ENCODE results near the gene PRRC2A.

Gene PRRC2A

GRCh38 chr6:31660381-31661261 lies 40.1 kb downstream of the PRRC2A start, which contains the start of gene C6orf47:
Gene C6orf47 (minus strand): TSS chr6:31660778. CDS start chr6:31659947, 831 bp downstream.
- peak within 1 kb of the TSS; percentile 54; the same call in 1 of the 2 replicates for H3K27ac ChIP-seq (ENCODE audit: low read length)
- peak within 1 kb of the TSS; percentile 87 for H3K4me3 ChIP-seq (ENCODE audit: low read length)
- peak within 1 kb of the TSS; percentile 94 for H3K4me2 ChIP-seq (ENCODE audit: low read depth, low read length)
- H3K9me2 ChIP-seq (replicated peaks; ENCODE audit: insufficient read depth, low read length), result no peaks in the 10 kb centered on the region
- peak within 1 kb of the TSS; percentile 78 for H3K9ac ChIP-seq (ENCODE audit: low read length)
- peaks cover 36% of the 10 kb centered on the region for H3K4me1 ChIP-seq (ENCODE audit: low read length)
- H3K36me3 ChIP-seq (replicated peaks; ENCODE audit: insufficient read depth, low read length), result no peaks in the 10 kb centered on the region
- H3F3A ChIP-seq (ENCODE audit: insufficient read depth, low read length), result peaks cover 19% of the 10 kb centered on the region
- peak within 1 kb of the TSS; percentile 18 for H2AFZ ChIP-seq (ENCODE audit: low read length)
- H3K79me2 ChIP-seq (ENCODE audit: low read length), result peaks cover 58% of the 10 kb centered on the region
- peak; percentile 80 for DNase-seq
- no peaks in the 10 kb centered on the region for H3K27me3 ChIP-seq (replicated peaks; ENCODE audit: insufficient read depth, low read length)
- TF ChIP-seq EZH2 (optimal IDR thresholded peaks at IDR 0.05; ENCODE audit: low read depth, low read length) (no peak), EZH2phosphoT487 (IDR thresholded peaks at IDR 0.05; ENCODE audit: low read length) (no peak), CTCF (IDR thresholded peaks at IDR 0.05; ENCODE audit: low read length) (no peak)
- no peaks in the 10 kb centered on the region for H3K9me3 ChIP-seq (replicated peaks; ENCODE audit: insufficient read depth, low read length)
- H4K20me1 ChIP-seq (ENCODE audit: insufficient read depth, low read length), result no peaks in the 10 kb centered on the region

DNA sequence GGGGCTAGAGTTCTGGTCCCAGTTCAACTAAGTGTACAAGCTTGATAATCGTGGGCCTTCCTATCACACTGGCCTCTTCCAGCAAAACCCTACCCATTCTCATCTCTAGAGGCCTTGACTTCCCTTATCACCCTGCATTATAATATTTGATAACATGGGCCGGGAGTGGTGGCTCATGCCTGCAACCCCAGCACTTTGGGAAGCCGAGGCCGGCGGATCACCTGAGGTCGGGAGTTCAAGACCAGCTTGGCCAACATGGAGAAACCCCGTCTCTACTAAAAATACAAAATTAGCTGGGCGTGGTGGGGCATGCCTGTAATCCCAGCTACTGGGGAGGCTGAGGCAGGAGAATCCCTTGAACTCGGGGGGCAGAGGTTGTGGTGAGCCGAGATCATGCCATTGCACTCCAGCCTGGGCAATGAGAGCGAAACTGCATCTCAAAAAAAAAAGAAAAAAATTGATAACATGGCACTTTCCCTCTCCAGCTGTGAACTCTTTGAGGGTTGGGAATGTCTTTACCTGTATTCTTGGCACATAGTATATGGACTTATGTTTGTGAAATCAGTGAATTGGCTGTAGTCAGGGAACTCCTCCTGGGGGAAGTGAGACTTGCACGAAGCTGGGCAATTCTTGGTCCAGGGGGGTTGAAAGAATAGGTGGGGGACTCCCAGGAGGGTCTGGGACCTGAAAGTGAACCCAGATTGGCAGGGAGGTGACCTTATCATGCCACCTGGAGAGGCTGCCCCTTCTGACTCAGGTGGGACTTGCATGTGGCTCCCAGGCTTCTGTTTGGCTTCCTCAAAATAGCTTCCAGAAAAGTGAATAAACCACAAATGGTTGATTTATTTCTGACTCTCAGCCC lies 41.0 kb downstream of the PRRC2A start:
- Histone ChIP-seq H3K9me2 (replicated peaks; ENCODE audit: insufficient read depth, low read length) (no peaks in the 10 kb centered on the region), H3K9me3 (replicated peaks; ENCODE audit: insufficient read depth, low read length) (no peaks in the 10 kb centered on the region), H3K4me3 (ENCODE audit: low read length) (peak overlapping the region; percentile 87), H3K36me3 (replicated peaks; ENCODE audit: insufficient read depth, low read length) (no peaks in the 10 kb centered on the region), H3K27ac (ENCODE audit: low read length) (peak overlapping the region; percentile 54; the same call in 1 of the 2 replicates), H3K9ac (ENCODE audit: low read length) (peak overlapping the region; percentile 78; the same call in 1 of the 2 replicates), H3K79me2 (ENCODE audit: low read length) (peaks cover 65% of the 10 kb centered on the region), H3K27me3 (replicated peaks; ENCODE audit: insufficient read depth, low read length) (no peaks in the 10 kb centered on the region), H3K4me1 (ENCODE audit: low read length) (peaks cover 36% of the 10 kb centered on the region), H3F3A (ENCODE audit: insufficient read depth, low read length) (peaks cover 20% of the 10 kb centered on the region), H4K20me1 (ENCODE audit: insufficient read depth, low read length) (no peaks in the 10 kb centered on the region), H2AFZ (ENCODE audit: low read length) (peak overlapping the region; percentile 18; the same call in 1 of the 2 replicates), H3K4me2 (ENCODE audit: low read depth, low read length) (peak overlapping the region; percentile 94)
- TF ChIP-seq EZH2phosphoT487 (IDR thresholded peaks at IDR 0.05; ENCODE audit: low read length), result no peak
- TF ChIP-seq CTCF (IDR thresholded peaks at IDR 0.05; ENCODE audit: low read length), result no peak; the same call in 1 of the 2 replicates
- no peak for TF ChIP-seq EZH2 (optimal IDR thresholded peaks at IDR 0.05; ENCODE audit: low read depth, low read length)
- DNase-seq, result no peak

GRCh38 chr6:31662124-31662723 lies 41.7 kb downstream of the PRRC2A start:
- Histone ChIP-seq H3K4me3 (ENCODE audit: low read length) (no peak overlapping the region), H3K9ac (ENCODE audit: low read length) (no peak overlapping the region), H3K27ac (ENCODE audit: low read length) (no peak overlapping the region; the same call in 1 of the 2 replicates), H3F3A (ENCODE audit: insufficient read depth, low read length) (peaks cover 20% of the 10 kb centered on the region), H2AFZ (ENCODE audit: low read length) (no peak overlapping the region), H3K4me1 (ENCODE audit: low read length) (peaks cover 40% of the 10 kb centered on the region), H3K4me2 (ENCODE audit: low read depth, low read length) (no peak overlapping the region), H3K9me2 (replicated peaks; ENCODE audit: insufficient read depth, low read length) (no peaks in the 10 kb centered on the region), H3K9me3 (replicated peaks; ENCODE audit: insufficient read depth, low read length) (no peaks in the 10 kb centered on the region), H4K20me1 (ENCODE audit: insufficient read depth, low read length) (no peaks in the 10 kb centered on the region), H3K79me2 (ENCODE audit: low read length) (peaks cover 72% of the 10 kb centered on the region), H3K27me3 (replicated peaks; ENCODE audit: insufficient read depth, low read length) (no peaks in the 10 kb centered on the region), H3K36me3 (replicated peaks; ENCODE audit: insufficient read depth, low read length) (no peaks in the 10 kb centered on the region)
- DNase-seq, result no peak
- TF ChIP-seq EZH2 (optimal IDR thresholded peaks at IDR 0.05; ENCODE audit: low read depth, low read length) (no peak), CTCF (IDR thresholded peaks at IDR 0.05; ENCODE audit: low read length) (no peak), EZH2phosphoT487 (IDR thresholded peaks at IDR 0.05; ENCODE audit: low read length) (no peak)
